GM19099 (cell line): Measurements from ENCODE around the gene MYD88.

Experiments used
- POLR2A ChIP-seq: IDR thresholded peaks from 3 replicates; pipeline ENCODE4 v1.6.1; 2011; ENCODE audit warnings: low read depth; ENCODE audit not compliant: insufficient read length; ENCODE audit errors: extremely low read depth

The MYD88 gene

DNA sequence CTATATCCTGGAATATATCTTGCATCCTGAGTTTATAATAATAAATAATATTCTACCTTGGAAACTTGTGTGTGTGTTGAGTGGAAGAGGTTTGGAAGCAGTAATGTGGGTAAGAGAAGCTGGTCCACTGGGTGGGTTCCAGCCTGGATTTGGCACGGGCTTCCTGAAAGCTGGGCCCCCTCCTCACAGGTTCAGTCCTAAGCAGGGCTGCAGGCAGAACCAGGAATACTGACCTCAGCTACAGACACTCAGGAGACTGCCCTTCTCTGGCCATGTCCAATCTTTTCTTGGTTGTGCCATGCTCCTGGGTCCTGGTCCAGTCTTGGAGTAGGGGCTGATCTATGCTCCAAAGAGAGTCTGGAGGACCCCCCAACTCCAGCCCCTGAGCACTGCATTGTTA lies 4.5 kb downstream of the MYD88 start:
- TF ChIP-seq POLR2A: no peak

DNA sequence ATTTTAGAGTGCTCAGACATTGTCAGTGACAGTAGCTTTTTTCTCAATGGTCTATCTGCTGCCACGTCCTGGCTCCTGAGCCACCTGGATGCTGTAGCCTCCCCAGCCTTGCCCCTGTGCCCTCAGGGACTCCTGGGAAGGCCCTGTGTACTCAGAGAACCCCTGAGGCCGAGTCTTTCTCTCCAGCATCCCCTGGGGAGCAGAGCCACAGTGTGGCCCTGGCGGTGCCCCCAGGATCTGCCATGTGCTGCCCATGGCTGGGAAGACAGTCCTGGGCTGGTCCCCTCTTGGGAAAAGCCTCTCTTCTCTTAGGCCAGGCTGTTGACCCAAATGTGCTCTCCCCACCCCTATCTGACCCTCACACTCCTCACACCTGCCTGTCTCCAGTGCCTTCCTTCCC lies 5.0 kb downstream of the MYD88 start:
- TF ChIP-seq POLR2A: no peak

DNA sequence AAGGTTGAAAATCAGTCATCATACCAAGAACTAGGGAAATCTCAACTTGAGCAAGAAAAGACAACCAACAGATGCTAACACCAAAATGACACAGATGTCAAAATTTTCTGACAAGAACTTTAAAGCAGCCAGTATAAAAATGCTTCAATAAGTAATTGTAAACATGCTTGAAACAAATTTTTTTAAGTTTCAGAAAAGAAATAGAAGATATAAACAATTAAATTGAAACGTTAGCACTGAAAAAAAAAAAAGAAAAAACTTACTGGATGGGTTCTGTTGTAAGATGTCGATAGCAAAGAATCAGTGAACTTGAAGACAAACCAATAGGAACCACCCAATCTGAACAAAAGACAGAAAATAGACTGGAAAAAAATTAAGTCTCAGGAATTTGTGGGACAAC lies 8.0 kb downstream of the MYD88 start:
- TF ChIP-seq POLR2A: no peak

DNA sequence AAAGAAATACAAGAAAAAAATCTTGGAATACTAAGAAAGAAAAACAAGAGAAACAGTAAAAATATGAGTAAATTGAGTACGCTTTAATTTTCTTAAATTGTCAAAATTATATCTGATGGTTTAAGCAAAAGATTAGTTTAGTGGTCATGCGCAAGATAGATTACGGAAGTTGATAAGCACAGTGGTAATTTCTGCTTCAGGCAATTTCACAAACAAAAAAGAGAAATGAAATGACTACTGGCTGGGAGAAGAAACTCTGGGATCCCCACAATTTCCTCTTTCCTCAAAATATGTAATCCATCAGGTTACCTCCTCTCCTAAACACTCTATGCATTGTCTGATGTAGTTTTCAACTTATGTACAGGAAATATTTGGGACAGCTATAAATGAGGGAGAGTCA lies 9.0 kb downstream of the MYD88 start:
- no peak for TF ChIP-seq POLR2A

DNA sequence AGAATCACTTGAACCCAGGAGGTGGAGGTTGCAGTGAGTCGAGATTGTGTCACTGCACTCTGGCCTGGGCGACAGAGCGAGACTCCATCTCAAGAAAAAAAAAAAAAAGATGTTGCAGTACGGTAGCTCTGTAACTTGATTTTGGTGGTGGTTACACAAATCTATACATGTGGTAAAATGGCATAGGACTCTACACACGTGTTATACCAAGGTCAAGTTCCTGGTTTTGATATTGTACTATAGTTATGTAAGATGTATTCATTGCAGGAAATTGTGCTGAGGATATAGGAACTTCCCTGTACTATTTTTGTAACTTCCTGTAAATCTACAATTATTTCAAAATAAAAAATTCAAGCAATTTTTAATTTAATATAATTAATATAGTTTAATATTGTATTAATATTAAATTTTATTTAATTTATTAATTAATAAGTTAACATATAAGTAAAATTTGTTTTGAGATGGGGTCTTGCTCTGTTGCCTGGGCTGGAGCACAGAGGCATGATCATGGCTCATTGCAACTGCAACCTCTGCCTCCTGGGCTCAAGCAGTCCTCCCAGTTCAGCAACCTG lies 9.9 kb downstream of the MYD88 start:
- TF ChIP-seq POLR2A: no peak

DNA sequence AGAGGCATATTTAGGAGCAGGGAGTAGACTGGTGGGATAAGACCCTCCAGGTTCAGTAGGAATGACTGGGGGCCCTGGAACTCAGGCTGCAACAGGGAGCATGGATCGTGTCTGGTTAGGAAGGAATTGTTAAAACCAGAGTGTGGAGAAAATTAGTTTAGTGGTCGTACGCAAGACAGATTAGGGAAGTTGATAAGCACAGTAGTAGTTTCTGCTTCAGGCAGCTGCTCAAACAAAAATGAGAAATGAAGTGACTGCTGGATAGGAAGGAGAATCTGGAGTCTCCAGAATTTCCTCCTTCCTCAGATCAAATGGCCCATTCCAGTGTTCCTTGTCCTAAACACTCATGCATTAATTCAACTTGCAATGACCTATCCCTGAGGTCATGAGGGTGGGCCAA lies 11.2 kb downstream of the MYD88 start:
- no peak for TF ChIP-seq POLR2A

DNA sequence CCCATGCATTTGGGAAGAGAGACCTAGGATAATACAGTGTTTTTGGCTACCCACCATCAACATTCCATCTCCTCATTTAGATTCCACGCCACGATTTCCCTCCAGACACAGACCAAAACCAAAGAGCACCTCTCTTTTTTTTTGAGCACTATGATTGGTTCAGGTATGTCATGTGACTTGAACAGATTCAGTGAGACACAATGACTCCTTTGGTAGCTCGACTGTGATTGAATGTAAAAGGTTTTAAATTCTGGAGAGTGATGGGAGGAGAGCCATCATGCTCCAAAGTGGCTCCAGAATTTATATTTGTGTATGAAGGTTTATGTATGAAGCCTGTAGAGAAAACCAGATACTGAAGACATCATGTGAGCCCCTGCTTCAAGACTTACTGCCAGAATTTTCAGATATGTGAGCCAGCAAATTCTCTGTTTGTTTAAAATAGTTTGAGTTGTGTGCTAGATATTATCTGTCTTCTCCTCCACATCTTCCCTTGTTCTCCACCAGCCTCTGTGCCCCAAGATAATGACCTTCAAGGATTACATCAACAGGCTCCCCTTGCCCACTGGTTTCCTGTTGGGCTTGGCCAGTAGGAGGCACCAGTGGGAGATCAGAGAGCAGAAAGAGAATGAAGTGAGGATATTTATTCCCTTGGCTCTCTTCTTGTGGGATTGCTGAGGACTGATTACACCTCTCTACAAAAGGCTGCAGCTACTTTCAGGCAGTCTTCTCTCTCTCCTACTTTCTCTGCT lies 12.5 kb downstream of the MYD88 start:
- no peak for TF ChIP-seq POLR2A

DNA sequence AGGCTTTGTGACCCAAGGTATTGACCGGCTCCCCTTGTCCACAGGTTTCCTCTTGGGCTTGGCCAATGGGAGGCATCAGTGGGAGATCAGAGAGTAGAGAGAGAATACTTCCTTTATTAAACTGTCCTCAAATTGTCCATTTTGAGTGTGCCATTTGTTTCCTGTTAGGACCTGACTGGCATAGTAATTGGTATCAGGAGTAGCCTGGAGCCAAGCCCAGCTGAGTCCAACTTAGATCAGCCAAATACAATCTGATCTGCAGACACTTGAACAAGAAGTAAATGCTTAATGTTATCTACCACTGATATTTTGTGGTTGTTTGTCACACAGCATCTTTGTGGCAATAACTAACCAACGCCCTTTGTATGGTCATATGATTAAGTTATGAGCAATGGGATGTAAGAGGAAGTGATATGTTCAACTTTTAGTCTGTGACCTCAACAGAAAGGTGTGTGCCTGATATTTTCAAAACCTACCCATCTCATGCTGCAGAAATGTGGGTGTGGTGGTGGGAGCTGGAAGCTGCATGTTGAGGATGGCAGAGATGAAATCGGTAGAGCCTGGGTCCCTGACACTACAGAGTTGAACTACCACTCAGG lies 13.3 kb downstream of the MYD88 start:
- TF ChIP-seq POLR2A: no peak

DNA sequence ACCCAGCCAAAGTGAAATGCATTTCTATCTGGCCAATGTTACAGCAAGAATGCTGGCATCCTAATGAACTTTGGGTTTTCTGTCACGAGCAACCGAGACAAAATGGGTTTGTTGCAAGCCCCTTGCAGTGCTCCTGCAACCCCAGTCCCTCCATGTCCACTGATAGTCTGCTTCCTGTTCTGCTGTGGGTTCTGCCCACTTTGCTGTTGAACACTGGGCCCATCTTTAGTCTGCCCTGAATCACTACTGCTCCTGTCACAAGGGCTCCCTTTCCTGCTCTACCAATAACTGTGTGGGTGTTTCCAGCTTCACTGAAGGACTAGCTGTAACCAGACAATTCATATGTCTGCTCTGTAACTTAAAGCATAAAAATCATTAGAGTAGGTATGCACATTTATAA lies 14.1 kb downstream of the MYD88 start:
- TF ChIP-seq POLR2A: no peak

DNA sequence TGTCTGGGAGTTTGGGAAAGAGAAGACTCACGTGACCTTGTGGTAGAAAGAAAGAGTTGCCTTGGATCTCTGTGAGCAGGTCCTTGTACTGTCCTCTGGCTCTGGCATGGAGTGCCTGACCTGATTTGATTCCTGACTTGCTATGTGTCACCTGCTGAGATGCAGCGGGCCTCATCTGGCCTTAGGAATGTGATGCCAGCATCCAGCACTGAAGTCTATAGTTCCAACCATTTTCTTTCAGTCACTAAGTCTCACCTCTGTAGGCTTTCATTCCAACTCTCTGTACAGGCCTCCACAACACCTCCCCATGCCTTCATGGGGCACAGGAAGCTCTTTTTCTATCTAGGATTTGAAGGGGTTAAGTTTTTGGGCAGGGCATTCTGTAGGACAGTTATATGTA lies 14.8 kb downstream of the MYD88 start:
- no peak for TF ChIP-seq POLR2A

DNA sequence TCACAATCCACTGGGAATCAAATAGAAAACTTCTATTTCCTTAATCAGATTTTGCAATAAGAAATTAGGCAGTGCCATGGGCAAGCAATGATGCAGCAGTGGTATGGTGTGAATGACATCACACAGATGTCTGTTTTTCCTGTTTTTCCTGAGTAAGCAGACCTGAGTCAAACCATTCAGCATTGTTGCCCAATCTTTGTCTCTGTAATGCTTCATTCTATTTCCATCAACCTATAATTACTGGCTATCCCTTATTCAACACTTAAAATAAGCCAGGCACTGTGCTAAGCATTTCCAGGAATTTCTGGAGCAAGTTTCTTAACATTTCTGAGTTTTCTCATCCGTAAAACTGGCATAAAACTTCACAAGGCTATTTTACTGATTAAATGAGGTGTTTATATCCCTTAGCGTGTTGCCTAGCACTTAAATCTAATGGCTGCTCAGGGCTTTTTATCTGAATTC lies 15.6 kb downstream of the MYD88 start:
- no peak for TF ChIP-seq POLR2A

DNA sequence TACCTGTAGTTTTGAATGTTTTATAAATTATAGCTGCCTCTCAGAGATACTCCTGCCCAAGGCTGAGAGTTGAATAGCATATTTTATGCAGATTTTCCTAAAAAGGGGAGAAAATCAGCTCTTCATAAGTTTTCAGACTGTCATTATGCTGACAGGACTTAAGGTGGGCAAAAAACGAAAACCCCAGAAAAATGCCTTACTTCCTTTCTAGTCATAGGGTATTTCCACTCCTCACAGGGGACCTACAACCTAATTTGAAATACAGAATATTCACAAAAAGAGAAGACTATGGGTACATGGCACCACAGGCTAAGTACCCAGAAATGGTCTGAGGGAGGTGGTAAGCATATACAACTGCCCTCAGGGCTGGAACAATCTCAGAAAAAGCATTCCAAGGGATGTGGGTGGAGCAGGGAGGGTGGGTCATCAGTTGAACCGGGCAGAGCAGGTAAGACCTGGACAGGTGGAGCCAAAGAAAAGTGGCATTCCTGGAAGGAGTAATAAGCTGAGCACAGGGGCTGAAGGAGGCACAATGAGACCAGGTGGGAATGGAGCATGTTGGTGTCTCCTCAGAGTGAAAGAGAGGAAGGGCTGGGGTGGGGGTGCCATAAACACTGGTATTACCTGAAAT lies 16.3 kb downstream of the MYD88 start:
- TF ChIP-seq POLR2A: no peak

DNA sequence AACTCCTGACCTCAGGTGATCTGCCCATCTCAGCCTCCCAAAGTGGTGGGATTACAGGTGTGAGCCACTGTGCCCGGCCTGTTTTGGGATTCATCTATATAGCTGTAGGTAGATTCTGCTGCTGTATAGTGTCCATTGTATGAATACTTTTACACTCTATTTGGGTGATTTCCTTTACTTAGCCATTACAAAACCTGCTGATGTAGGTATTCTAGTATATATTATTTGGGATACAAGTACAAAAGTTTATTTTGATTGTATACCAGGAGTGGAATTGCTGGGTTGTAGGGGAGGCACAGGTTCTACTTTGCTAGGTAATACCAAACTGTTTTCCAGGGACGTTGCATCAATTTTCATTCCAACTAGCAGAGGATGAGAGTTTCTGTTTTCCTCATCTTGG lies 17.4 kb downstream of the MYD88 start:
- no peak for TF ChIP-seq POLR2A

DNA sequence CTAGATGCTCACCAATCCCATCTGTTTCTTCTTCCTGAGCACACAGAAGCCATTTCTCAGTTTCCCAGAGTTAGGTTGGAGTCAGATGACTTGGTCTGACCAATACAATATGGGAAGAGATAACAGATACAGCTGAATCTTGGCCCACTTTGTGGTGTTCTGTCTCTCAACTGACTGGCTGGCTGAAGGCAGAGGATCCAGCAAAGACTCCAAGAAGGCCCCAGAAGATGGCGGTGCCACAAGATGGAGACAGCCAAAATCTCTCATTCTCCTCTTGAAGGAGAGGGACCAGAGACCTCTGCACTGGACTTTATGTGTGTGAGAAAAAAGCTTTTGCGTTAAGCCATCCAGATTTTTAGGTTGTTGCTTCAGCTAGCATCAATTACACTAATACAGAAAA lies 18.7 kb downstream of the MYD88 start:
- no peak for TF ChIP-seq POLR2A

DNA sequence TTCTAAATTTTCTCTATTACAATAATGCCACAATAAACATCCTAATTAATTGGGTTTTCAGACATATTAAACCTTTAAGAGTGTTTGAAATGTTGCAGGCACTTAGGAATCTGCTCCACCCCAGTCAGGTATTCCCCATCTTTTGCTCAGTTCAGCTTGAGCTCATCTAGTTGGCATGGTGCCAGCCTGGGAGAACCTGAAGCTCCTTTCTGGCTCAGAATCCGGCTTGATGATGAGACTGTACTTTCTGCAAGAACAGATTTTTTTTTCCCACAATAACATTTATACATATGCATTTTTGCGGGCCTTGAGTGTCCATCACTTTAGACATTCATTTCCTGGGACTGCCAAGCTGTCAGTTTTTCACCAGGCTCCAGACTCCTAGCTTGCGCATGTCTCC lies 19.1 kb downstream of the MYD88 start:
- TF ChIP-seq POLR2A: no peak

DNA sequence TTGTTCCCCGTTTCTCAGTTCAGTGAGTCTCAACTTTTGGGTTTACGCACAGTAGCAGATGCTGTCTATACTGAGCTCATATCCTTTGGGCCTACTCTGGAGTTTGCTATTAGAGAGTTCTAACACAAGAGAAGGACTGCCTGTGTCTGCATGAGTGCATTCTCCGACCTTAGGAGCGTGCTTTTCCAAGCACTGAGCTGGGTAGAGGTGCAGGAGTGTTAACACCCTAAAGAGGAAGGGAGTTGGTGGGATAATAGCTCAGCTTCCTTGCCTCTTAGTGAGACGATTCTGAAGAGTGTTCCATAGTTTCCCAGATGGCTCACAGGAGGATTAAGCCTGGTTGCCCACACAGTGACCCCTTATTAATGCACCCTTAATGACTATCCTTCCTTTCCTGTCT lies 20.0 kb downstream of the MYD88 start:
- no peak for TF ChIP-seq POLR2A
